ENCODE measurements around the gene OR10H5. TPM values are rescaled to one million over a fixed set of nuclear protein-coding genes. Genes with fewer than 3 reads are reported as not detected.

The OR10H5 gene
- total and polyA plus RNA-seq, 10 donors = not detected

DNA sequence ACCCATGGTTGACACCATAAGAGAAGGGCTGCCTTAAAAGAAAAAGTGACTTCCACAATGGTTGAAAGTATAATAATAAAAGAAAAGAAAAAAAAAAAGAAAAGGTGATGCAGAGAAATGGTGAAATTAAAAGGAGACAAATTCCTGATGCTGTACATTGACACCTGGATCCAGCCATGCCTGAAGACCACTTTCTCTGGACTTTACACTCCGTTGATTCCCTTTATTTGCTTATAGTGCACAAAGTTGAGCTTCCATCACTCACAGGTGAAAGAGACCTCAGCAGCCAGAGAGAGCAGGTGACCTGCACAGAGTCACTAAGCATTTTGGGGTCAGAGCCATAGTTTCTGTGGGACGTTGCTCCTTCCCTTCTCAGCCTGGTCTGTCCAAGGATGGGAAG, 12.2 kb upstream of the OR10H5 start:
- intact Hi-C loops (cut with DNase I; ENCODE audit: low total_unique reads) = no loop called here
- no peak for TF ChIP-seq CTCF (IDR thresholded peaks at IDR 0.05 in 8 of 11, conservative IDR thresholded peaks at IDR 0.05 in 3 of 11)
- no peak for TF ChIP-seq POLR2A (IDR thresholded peaks at IDR 0.05)
- no peak for TF ChIP-seq POLR2AphosphoS5 (IDR thresholded peaks at IDR 0.05)
- 41 to 55% (median 52%) methylated on average over 2 of the region's 2 CpGs for WGBS, 5 donors

GRCh38 chr19:15776264-15776663, 11.2 kb upstream of the OR10H5 start:
- Histone ChIP-seq H3K4me3 (no peak overlapping the region), H3K9me3 (no peaks in the 10 kb centered on the region), H3K4me1 (peaks cover 0 to 6% (median 0%) of the 10 kb centered on the region in 6 donors), H3K27ac (no peak overlapping the region), H3K27me3 (replicated peaks in 1 of 7) (peaks cover 0 to 48% (median 0%) of the 10 kb centered on the region in 7 donors), H3K36me3 (no peaks in the 10 kb centered on the region)
- DNase-seq = no peak
- TF ChIP-seq CTCF (IDR thresholded peaks at IDR 0.05 in 8 of 11, conservative IDR thresholded peaks at IDR 0.05 in 3 of 11) (no peak), POLR2AphosphoS5 (IDR thresholded peaks at IDR 0.05) (no peak), POLR2A (IDR thresholded peaks at IDR 0.05) (no peak)
- intact Hi-C loops (cut with DNase I; ENCODE audit: low total_unique reads) = no loop called here
- 82 to 94% (median 92%) methylated on average over 4 of the region's 4 CpGs for WGBS, 5 donors

More for the DNA sequence above, 12.2 kb upstream of the OR10H5 start:
- peaks cover 0 to 58% (median 0%) of the 10 kb centered on the region in 7 donors for H3K27me3 ChIP-seq (replicated peaks in 1 of 7)
- H3K27ac ChIP-seq = no peak overlapping the region
- no peaks in the 10 kb centered on the region for H3K9me3 ChIP-seq
- no peak overlapping the region for H3K4me3 ChIP-seq
- no peak for DNase-seq
- H3K4me1 ChIP-seq = peaks cover 0 to 2% (median 0%) of the 10 kb centered on the region in 6 donors
- H3K36me3 ChIP-seq = no peaks in the 10 kb centered on the region

- H3K27ac ChIP-seq = no peak overlapping the region
- TF ChIP-seq POLR2A (IDR thresholded peaks at IDR 0.05) = no peak
- TF ChIP-seq POLR2AphosphoS5 (IDR thresholded peaks at IDR 0.05) = no peak
- TF ChIP-seq CTCF (IDR thresholded peaks at IDR 0.05 in 8 of 11, conservative IDR thresholded peaks at IDR 0.05 in 3 of 11) = no peak
- H3K4me3 ChIP-seq = no peak overlapping the region
- no peaks in the 10 kb centered on the region for H3K36me3 ChIP-seq
- H3K27me3 ChIP-seq (replicated peaks in 1 of 7) = peaks cover 0 to 45% (median 0%) of the 10 kb centered on the region in 7 donors
- WGBS, 5 donors = 46 to 69% (median 50%) methylated on average over 9 of the region's 9 CpGs
- H3K4me1 ChIP-seq = peaks cover 0 to 6% (median 0%) of the 10 kb centered on the region in 6 donors
- DNase-seq = no peak
- intact Hi-C loops (cut with DNase I; ENCODE audit: low total_unique reads) = no loop called here
- no peaks in the 10 kb centered on the region for H3K9me3 ChIP-seq
Observed at GRCh38 chr19:15776991-15777970, 10.2 kb upstream of the OR10H5 start.

All from spleen (tissue), 11 donors.